GM15510 (cell line): ENCODE results near the gene MIEN1.

Source experiments
- POLR2A ChIP-seq: IDR thresholded peaks from 3 replicates; pipeline ENCODE4 v1.6.1; 2011; ENCODE audit warnings: borderline replicate concordance; ENCODE audit not compliant: insufficient read length; ENCODE audit errors: extremely low read depth

Gene MIEN1

GRCh38 chr17:39730095-39730921 lies at the start of gene MIEN1:
TSS of gene MIEN1 (minus strand) at chr17:39730532. CDS start at chr17:39730495, 37 bp downstream.
- TF ChIP-seq POLR2A, result peak; percentile 88

- peak; percentile 40 for TF ChIP-seq POLR2A
Observed at GRCh38 chr17:39777534-39778365, 47.4 kb upstream of the MIEN1 start.

GRCh38 chr17:39776252-39776651 lies 45.9 kb upstream of the MIEN1 start:
- no peak for TF ChIP-seq POLR2A

GRCh38 chr17:39775031-39775430 lies 44.7 kb upstream of the MIEN1 start:
- TF ChIP-seq POLR2A, result no peak

- TF ChIP-seq POLR2A, result no peak
Observed at GRCh38 chr17:39774047-39774446, 43.7 kb upstream of the MIEN1 start.

- no peak for TF ChIP-seq POLR2A
Observed at GRCh38 chr17:39772987-39773934, 42.9 kb upstream of the MIEN1 start.

- TF ChIP-seq POLR2A, result no peak
Observed at GRCh38 chr17:39772415-39772814, 42.1 kb upstream of the MIEN1 start.

- TF ChIP-seq POLR2A, result peak; percentile 27
Observed at GRCh38 chr17:39769974-39770587, 39.7 kb upstream of the MIEN1 start.

- no peak for TF ChIP-seq POLR2A
Observed at GRCh38 chr17:39767147-39767546, 36.8 kb upstream of the MIEN1 start.

- no peak for TF ChIP-seq POLR2A
Observed at GRCh38 chr17:39765766-39766165, 35.4 kb upstream of the MIEN1 start.

- TF ChIP-seq POLR2A, result no peak
Observed at GRCh38 chr17:39765175-39765574, 34.8 kb upstream of the MIEN1 start.

GRCh38 chr17:39763051-39763820 lies 32.9 kb upstream of the MIEN1 start:
- no peak for TF ChIP-seq POLR2A

- no peak for TF ChIP-seq POLR2A
Observed at GRCh38 chr17:39761861-39762496, 31.6 kb upstream of the MIEN1 start.

- TF ChIP-seq POLR2A, result no peak
Observed at GRCh38 chr17:39759204-39759603, 28.9 kb upstream of the MIEN1 start.
